ENCODE results near the gene SEPTIN5.

DNA sequence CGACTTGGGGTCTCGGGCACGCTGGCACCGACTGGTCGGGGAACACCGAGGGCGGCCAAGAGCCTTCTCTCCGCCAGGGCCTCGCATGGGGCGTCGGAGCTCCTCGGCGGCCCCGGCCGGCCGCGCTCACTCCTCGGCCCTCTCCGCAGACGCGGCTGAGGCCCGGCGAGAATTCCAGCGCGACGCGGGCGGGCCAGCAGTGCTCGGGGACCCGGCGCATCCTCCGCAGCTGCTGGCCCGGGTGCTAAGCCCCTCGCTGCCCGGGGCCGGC is 51.9 kb downstream of the SEPTIN5 start:
- TF ChIP-seq, protein P1, sequence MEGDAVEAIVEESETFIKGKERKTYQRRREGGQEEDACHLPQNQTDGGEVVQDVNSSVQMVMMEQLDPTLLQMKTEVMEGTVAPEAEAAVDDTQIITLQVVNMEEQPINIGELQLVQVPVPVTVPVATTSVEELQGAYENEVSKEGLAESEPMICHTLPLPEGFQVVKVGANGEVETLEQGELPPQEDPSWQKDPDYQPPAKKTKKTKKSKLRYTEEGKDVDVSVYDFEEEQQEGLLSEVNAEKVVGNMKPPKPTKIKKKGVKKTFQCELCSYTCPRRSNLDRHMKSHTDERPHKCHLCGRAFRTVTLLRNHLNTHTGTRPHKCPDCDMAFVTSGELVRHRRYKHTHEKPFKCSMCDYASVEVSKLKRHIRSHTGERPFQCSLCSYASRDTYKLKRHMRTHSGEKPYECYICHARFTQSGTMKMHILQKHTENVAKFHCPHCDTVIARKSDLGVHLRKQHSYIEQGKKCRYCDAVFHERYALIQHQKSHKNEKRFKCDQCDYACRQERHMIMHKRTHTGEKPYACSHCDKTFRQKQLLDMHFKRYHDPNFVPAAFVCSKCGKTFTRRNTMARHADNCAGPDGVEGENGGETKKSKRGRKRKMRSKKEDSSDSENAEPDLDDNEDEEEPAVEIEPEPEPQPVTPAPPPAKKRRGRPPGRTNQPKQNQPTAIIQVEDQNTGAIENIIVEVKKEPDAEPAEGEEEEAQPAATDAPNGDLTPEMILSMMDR (conservative IDR thresholded peaks at IDR 0.05) = no peak
- no peak for TF ChIP-seq EZH2 (IDR thresholded peaks at IDR 0.05; ENCODE audit: low read depth)

Data from PC-9 (cell line).